Activated CD8-positive, alpha-beta memory T cell treated with anti-CD3 and anti-CD28 coated beads for 36 hours (primary cell): ENCODE data around the gene RAD9A. TPM values are rescaled to one million over a fixed set of nuclear protein-coding genes. Genes with fewer than 3 reads are reported as not detected.

Experiments
- CTCF ChIA-PET: fragments of 350-600 bp; sonication (Branson Sonifier 250); formaldehyde crosslinking; loops from one replicate; lab custom pipeline; 2021; ENCODE audit warnings: antibody characterized with exemption; lab: Charles Lee
- POLR2A ChIA-PET: fragments of 350-600 bp; sonication (Branson Sonifier 250); formaldehyde crosslinking; loops from one replicate; lab custom pipeline; 2021; ENCODE audit warnings: antibody characterized with exemption; lab: Charles Lee
- total RNA-seq, 2 experiments: library from RNA; stranded (reverse); gene quantifications; one replicate each; pipeline ENCODE4 v1.2.3, GENCODE V29; 2021

Gene RAD9A
- total RNA-seq, 2 experiments from 2014 or later, result 35.2 to 37.4 TPM

- CTCF ChIA-PET, result interaction anchor here (1.1 to 3.0 kb wide), 4 partner anchors 15 to 53 kb away, joined by 3 to 16 read pairs (median 4); partner anchors contain the start of gene PPP1CA
- POLR2A ChIA-PET, result interaction anchor here (1.0 to 5.6 kb wide), 6 partner anchors 10 to 70 kb away, joined by 3 to 79 read pairs (median 17); partner anchors contain the start of genes AIP, PITPNM1 and TBC1D10C
These were observed 43.4 kb downstream of the RAD9A start for GRCh38 chr11:67435031-67435726.

GRCh38 chr11:67435727-67436458, 44.1 kb downstream of the RAD9A start:
- CTCF ChIA-PET, result interaction anchor here (0.8 to 3.0 kb wide), 7 partner anchors 7 to 70 kb away, joined by 3 to 16 read pairs (median 6); partner anchors contain the start of genes PITPNM1, PPP1CA, RPS6KB2 and TMEM134
- POLR2A ChIA-PET, result interaction anchor here (1.2 to 5.6 kb wide), 8 partner anchors 9 to 50 kb away, joined by 7 to 79 read pairs (median 20); partner anchors contain the start of genes AIP, PPP1CA and TBC1D10C

GRCh38 chr11:67436459-67437081, 44.8 kb downstream of the RAD9A start:
- ChIA-PET POLR2A (interaction anchor here (0.8 to 5.6 kb wide), 12 partner anchors 8 to 49 kb away, joined by 3 to 79 read pairs (median 16); partner anchors contain the start of genes AIP, PPP1CA, RPS6KB2 and TBC1D10C), CTCF (interaction anchor here (0.8 to 3.0 kb wide), 10 partner anchors 8 to 69 kb away, joined by 3 to 16 read pairs (median 4); partner anchors contain the start of genes PITPNM1, PPP1CA, RPS6KB2 and TMEM134)

GRCh38 chr11:67437082-67437808, 45.5 kb downstream of the RAD9A start, which contains the start of gene PTPRCAP:
PTPRCAP (minus strand) TSS chr11:67437682; CDS start chr11:67437619, 63 bp downstream.
- ChIA-PET CTCF (interaction anchor here (0.5 to 3.0 kb wide), 14 partner anchors 9 to 69 kb away, joined by 3 to 16 read pairs (median 4); partner anchors contain the start of genes PITPNM1, PPP1CA, RPS6KB2 and TMEM134), POLR2A (interaction anchor here (0.6 to 5.6 kb wide), 17 partner anchors 8 to 205 kb away, joined by 3 to 79 read pairs (median 7); partner anchors contain the start of genes AIP, CLCF1, PPP1CA and RAD9A)

- ChIA-PET POLR2A (interaction anchor here (0.6 to 5.6 kb wide), 16 partner anchors 9 to 205 kb away, joined by 3 to 79 read pairs (median 9); partner anchors contain the start of genes AIP, CLCF1, PPP1CA and RAD9A), CTCF (interaction anchor here (0.5 to 3.0 kb wide), 13 partner anchors 9 to 69 kb away, joined by 3 to 16 read pairs (median 4); partner anchors contain the start of genes PITPNM1, PPP1CA, RPS6KB2 and TMEM134)
These were observed 46.0 kb downstream of the RAD9A start for GRCh38 chr11:67437809-67438157.

GRCh38 chr11:67438158-67438902, 46.5 kb downstream of the RAD9A start:
- POLR2A ChIA-PET, result interaction anchor here (0.6 to 5.6 kb wide), 16 partner anchors 10 to 206 kb away, joined by 3 to 79 read pairs (median 12); partner anchors contain the start of genes AIP, PPP1CA, RAD9A and RPS6KB2
- CTCF ChIA-PET, result interaction anchor here (0.7 to 3.0 kb wide), 15 partner anchors 10 to 68 kb away, joined by 3 to 16 read pairs (median 4); partner anchors contain the start of genes PITPNM1, PPP1CA, RPS6KB2 and TBC1D10C

GRCh38 chr11:67439321-67440228, 47.8 kb downstream of the RAD9A start:
- CTCF ChIA-PET, result interaction anchor here (0.8 to 1.5 kb wide), 9 partner anchors 19 to 49 kb away, joined by 3 to 7 read pairs (median 4); partner anchors contain the start of genes AIP and TBC1D10C
- POLR2A ChIA-PET, result interaction anchor here (0.5 to 5.6 kb wide), 9 partner anchors 11 to 46 kb away, joined by 3 to 79 read pairs (median 25); partner anchors contain the start of genes AIP, PPP1CA, RPS6KB2 and TBC1D10C

- CTCF ChIA-PET, result interaction anchor here (0.6 kb wide), 1 partner anchor 24 kb away, joined by 3 read pairs; no protein-coding TSS in a partner anchor
- POLR2A ChIA-PET, result interaction anchor here (0.6 to 4.7 kb wide), 5 partner anchors 9 to 39 kb away, joined by 3 to 39 read pairs (median 4); partner anchors contain the start of genes PPP1CA and RPS6KB2
These were observed 48.7 kb downstream of the RAD9A start for GRCh38 chr11:67440229-67441097.

- POLR2A ChIA-PET, result interaction anchor here (0.6 to 0.9 kb wide), 2 partner anchors 8 to 34 kb away, joined by 3 to 4 read pairs; no protein-coding TSS in a partner anchor
- CTCF ChIA-PET, result interaction anchor here (0.6 kb wide), 1 partner anchor 24 kb away, joined by 3 read pairs; no protein-coding TSS in a partner anchor
These were observed 49.3 kb downstream of the RAD9A start for GRCh38 chr11:67441098-67441563.

GRCh38 chr11:67441731-67442351, 50.1 kb downstream of the RAD9A start:
- POLR2A ChIA-PET, result interaction anchor here (0.9 kb wide), 1 partner anchor 35 kb away, joined by 3 read pairs; no protein-coding TSS in a partner anchor
- CTCF ChIA-PET, result no interaction called here

GRCh38 chr11:67442504-67443404, 51.0 kb downstream of the RAD9A start:
- POLR2A ChIA-PET, result interaction anchor here (0.6 to 1.1 kb wide), 3 partner anchors 30 to 43 kb away, joined by 3 to 7 read pairs (median 4); no protein-coding TSS in a partner anchor
- CTCF ChIA-PET, result no interaction called here

GRCh38 chr11:67445515-67445914, 53.7 kb downstream of the RAD9A start:
- ChIA-PET CTCF (no interaction called here), POLR2A (interaction anchor here (0.6 to 1.2 kb wide), 3 partner anchors 9 to 43 kb away, joined by 3 to 7 read pairs (median 5); no protein-coding TSS in a partner anchor)
